Astrocyte (in vitro differentiated cells and primary cell): Measurements from ENCODE around the gene KCNG2. TPM values are rescaled to one million over a fixed set of nuclear protein-coding genes. Genes with fewer than 3 reads are reported as not detected.

Experiments used
- DNase-seq: peaks from one replicate; pipeline ENCODE4 v3.0.0-alpha.2; 2010; ENCODE audit warnings: low read depth
- FAIRE-seq: peaks from 2 replicates; lab custom pipeline; 2011; peaks lifted over from hg19 to GRCh38; lab: Jason Lieb, UNC
- H2AFZ ChIP-seq: 2 replicates; pipeline ENCODE4 v1.6.0; 2012; ENCODE audit warnings: low read depth, low read length, inconsistent platforms
- H3K27ac ChIP-seq: 2 replicates; pipeline ENCODE4 v1.5.1; 2011; ENCODE audit warnings: low read depth, low read length, inconsistent platforms
- H3K27me3 ChIP-seq: 2 replicates; pipeline ENCODE4 v1.6.0; 2011; ENCODE audit warnings: low read length, inconsistent platforms; ENCODE audit not compliant: insufficient read depth
- H3K36me3 ChIP-seq: 2 replicates; pipeline ENCODE4 v1.5.1; 2011; ENCODE audit warnings: low read length, inconsistent platforms; ENCODE audit not compliant: insufficient read depth
- H3K4me1 ChIP-seq: 2 replicates; pipeline ENCODE4 v1.5.1; 2011; ENCODE audit warnings: low read length, inconsistent platforms; ENCODE audit not compliant: insufficient read depth
- H3K4me2 ChIP-seq: 2 replicates; pipeline ENCODE4 v1.6.0; 2012; ENCODE audit warnings: low read length, inconsistent platforms
- H3K4me3 ChIP-seq: 2 replicates; pipeline ENCODE4 v1.5.1; 2011; ENCODE audit warnings: low read depth, mild to moderate bottlenecking, low read length, inconsistent platforms; ENCODE audit not compliant: insufficient read depth
- H3K79me2 ChIP-seq: 2 replicates; pipeline ENCODE4 v1.6.0; 2012; ENCODE audit warnings: mild to moderate bottlenecking, low read length, inconsistent platforms; ENCODE audit not compliant: insufficient read depth
- H3K9ac ChIP-seq: 2 replicates; pipeline ENCODE4 v1.6.0; 2012; ENCODE audit warnings: mild to moderate bottlenecking, low read length, inconsistent platforms
- H3K9me3 ChIP-seq: 2 replicates; pipeline ENCODE4 v1.5.1; 2012; ENCODE audit warnings: low read depth, mild to moderate bottlenecking, low read length, inconsistent platforms; ENCODE audit not compliant: insufficient read depth
- H4K20me1 ChIP-seq: 2 replicates; pipeline ENCODE4 v1.6.0; 2012; ENCODE audit warnings: low read length, inconsistent platforms; ENCODE audit not compliant: insufficient read depth
- H3K27ac Mint-ChIP-seq: one replicate; pipeline ENCODE4 v1.8.0; 2021; ENCODE audit warnings: mild to moderate bottlenecking, mixed read lengths; ENCODE audit not compliant: unreplicated experiment
- H3K27me3 Mint-ChIP-seq: one replicate; pipeline ENCODE4 v1.8.0; 2021; ENCODE audit warnings: low read depth, mixed read lengths; ENCODE audit not compliant: unreplicated experiment
- H3K36me3 Mint-ChIP-seq: one replicate; pipeline ENCODE4 v1.8.0; 2021; ENCODE audit warnings: low read depth, mixed read lengths; ENCODE audit not compliant: unreplicated experiment
- H3K4me1 Mint-ChIP-seq: one replicate; pipeline ENCODE4 v1.8.0; 2021; ENCODE audit warnings: low read depth, mixed read lengths; ENCODE audit not compliant: unreplicated experiment
- H3K4me3 Mint-ChIP-seq: one replicate; pipeline ENCODE4 v1.8.0; 2021; ENCODE audit warnings: mild to moderate bottlenecking, moderate library complexity, mixed read lengths; ENCODE audit not compliant: unreplicated experiment
- H3K9me3 Mint-ChIP-seq: one replicate; pipeline ENCODE4 v1.8.0; 2021; ENCODE audit warnings: mild to moderate bottlenecking, mixed read lengths; ENCODE audit not compliant: unreplicated experiment
- CTCF ChIP-seq: IDR thresholded peaks from 2 replicates; pipeline ENCODE4 v1.5.1; 2011; ENCODE audit warnings: low read depth, mild to moderate bottlenecking, inconsistent platforms, low read length, moderate library complexity; ENCODE audit not compliant: insufficient read depth
- EZH2 ChIP-seq: IDR thresholded peaks from 2 replicates; pipeline ENCODE4 v1.6.1; 2012; ENCODE audit warnings: mild to moderate bottlenecking, low read length, inconsistent platforms; ENCODE audit not compliant: insufficient read depth
- total RNA-seq: library from RNA; stranded (reverse); gene quantifications from 2 replicates; pipeline ENCODE4 v1.2.1, GENCODE V29; 2021

KCNG2 gene
- total RNA-seq, 1 donor from 2014 or later, result 0.16 TPM

GRCh38 chr18:79799619-79800370, 2.1 kb downstream of the KCNG2 start:
- no peaks in the 10 kb centered on the region for H3K9me3 ChIP-seq
- H3K27me3 ChIP-seq, result peaks cover 26% of the 10 kb centered on the region
- Mint-ChIP-seq H3K27me3 (peaks cover 59% of the 10 kb centered on the region), H3K4me3 (peak overlapping the region; percentile 31), H3K9me3 (no peaks in the 10 kb centered on the region), H3K4me1 (peaks cover 7% of the 10 kb centered on the region), H3K36me3 (no peaks in the 10 kb centered on the region), H3K27ac (no peak overlapping the region)
- H3K79me2 ChIP-seq, result no peaks in the 10 kb centered on the region
- DNase-seq, result no peak
- no peak for FAIRE-seq
- H3K4me2 ChIP-seq, result no peak overlapping the region
- H3K9ac ChIP-seq, result no peak overlapping the region
- peaks cover 9% of the 10 kb centered on the region for H4K20me1 ChIP-seq
- no peaks in the 10 kb centered on the region for H3K36me3 ChIP-seq
- no peaks in the 10 kb centered on the region for H3K4me1 ChIP-seq
- no peak overlapping the region for H3K27ac ChIP-seq
- H3K4me3 ChIP-seq, result no peak overlapping the region
- TF ChIP-seq CTCF (no peak), EZH2 (no peak)
- no peak overlapping the region for H2AFZ ChIP-seq

- Mint-ChIP-seq H3K27ac (no peak overlapping the region), H3K4me1 (peaks cover 7% of the 10 kb centered on the region), H3K9me3 (no peaks in the 10 kb centered on the region), H3K36me3 (no peaks in the 10 kb centered on the region), H3K4me3 (no peak overlapping the region), H3K27me3 (peaks cover 57% of the 10 kb centered on the region)
- FAIRE-seq (no peak), DNase-seq (no peak)
- Histone ChIP-seq H3K9ac (no peak overlapping the region), H3K4me2 (no peak overlapping the region), H3K79me2 (no peaks in the 10 kb centered on the region), H2AFZ (no peak overlapping the region), H3K27ac (no peak overlapping the region), H4K20me1 (peaks cover 9% of the 10 kb centered on the region), H3K27me3 (peaks cover 26% of the 10 kb centered on the region), H3K9me3 (no peaks in the 10 kb centered on the region), H3K4me3 (no peak overlapping the region), H3K36me3 (no peaks in the 10 kb centered on the region), H3K4me1 (no peaks in the 10 kb centered on the region)
- TF ChIP-seq EZH2 (no peak), CTCF (no peak)
These were observed 2.8 kb downstream of the KCNG2 start for GRCh38 chr18:79800371-79801180.
